ENCODE data around the gene ALDH5A1.

The ALDH5A1 gene

GRCh38 chr6:24549158-24549557 is 54.4 kb downstream of the ALDH5A1 start:
- in situ Hi-C loops (cut with HindIII; ENCODE audit: low pct_ligation_motif_present, low pct_unique_long_range_greater_than_20kb, low sequenced_read_pairs), result no loop called here

DNA sequence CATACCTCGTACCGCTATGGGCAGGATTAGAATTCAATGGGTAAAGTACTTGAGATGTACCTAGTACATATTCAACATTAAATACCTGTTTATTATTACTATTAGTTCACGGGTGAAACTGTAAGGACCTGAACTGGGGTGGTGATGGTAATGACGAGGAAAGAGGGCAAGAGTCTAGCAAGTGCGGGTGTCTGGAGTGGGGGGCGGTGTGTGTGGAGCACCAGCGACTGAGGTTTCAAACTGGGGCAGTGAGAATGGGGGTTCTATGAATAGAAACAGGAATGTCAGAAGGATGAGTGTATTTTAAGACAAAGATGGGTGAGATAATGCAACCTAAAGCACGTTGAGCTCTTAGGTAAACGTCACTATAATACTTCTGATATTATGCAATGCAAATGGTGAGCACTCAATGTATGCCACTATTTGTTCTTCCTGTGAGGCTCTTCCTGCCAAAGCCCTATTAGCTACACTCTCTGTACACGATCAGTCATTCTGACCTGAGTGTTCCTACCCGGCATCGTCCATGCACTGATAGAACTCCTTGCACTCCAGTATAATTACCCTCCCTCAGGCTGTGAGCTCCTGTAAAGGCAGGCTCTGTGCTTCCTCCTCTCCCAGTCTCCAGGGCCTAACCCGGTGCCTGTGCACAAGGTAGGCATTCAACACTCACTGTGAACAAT is 55.0 kb downstream of the ALDH5A1 start:
- in situ Hi-C loops (cut with HindIII; ENCODE audit: low pct_ligation_motif_present, low pct_unique_long_range_greater_than_20kb, low sequenced_read_pairs), result no loop called here
- DNase-seq, result no peak

More at GRCh38 chr6:24549158-24549557, 54.4 kb downstream of the ALDH5A1 start:
- DNase-seq, result no peak

DNA sequence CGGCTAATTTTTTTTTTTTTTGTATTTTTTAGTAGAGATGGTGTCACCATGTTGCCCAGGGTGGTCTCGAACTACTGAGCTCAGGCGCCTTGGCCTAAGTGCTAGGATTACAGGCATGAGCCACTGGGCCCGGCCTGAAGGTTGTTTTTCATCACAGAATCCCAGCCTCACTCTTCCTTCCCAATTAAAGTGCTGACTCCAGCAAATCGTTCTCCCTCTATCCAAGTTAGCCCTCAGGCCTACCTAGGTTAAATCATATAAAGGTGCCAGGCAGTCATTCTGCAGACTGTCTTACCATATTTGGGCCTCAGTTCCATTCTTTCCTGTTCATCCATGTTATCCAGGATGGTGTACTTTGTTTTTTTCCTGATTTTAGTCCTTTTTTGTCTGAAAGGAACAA is 56.4 kb downstream of the ALDH5A1 start:
- DNase-seq, result no peak
- in situ Hi-C loops (cut with HindIII; ENCODE audit: low pct_ligation_motif_present, low pct_unique_long_range_greater_than_20kb, low sequenced_read_pairs), result no loop called here

DNA sequence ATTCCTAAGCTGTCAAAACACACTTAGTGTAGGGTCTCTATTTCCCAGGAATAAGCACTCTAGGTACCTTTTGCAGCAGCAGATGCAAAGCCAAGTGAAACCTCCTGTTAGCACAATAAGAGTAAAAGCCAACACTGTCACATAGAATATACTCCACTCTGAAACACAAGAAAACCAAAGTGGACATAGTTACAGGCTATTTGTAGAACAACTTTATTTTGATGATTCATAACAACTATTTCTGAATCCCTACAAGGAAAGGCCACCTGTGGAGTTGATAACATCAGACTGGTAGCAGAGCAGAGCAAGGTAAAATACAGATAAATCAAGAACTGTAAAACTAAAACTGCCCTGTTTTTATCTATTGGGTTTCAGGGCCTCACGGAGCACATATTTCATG is 59.7 kb downstream of the ALDH5A1 start:
- in situ Hi-C loops (cut with HindIII; ENCODE audit: low pct_ligation_motif_present, low pct_unique_long_range_greater_than_20kb, low sequenced_read_pairs), result no loop called here
- no peak for DNase-seq

GRCh38 chr6:24558516-24558915 is 63.7 kb downstream of the ALDH5A1 start:
- no peak for DNase-seq
- in situ Hi-C loops (cut with HindIII; ENCODE audit: low pct_ligation_motif_present, low pct_unique_long_range_greater_than_20kb, low sequenced_read_pairs), result no loop called here

DNA sequence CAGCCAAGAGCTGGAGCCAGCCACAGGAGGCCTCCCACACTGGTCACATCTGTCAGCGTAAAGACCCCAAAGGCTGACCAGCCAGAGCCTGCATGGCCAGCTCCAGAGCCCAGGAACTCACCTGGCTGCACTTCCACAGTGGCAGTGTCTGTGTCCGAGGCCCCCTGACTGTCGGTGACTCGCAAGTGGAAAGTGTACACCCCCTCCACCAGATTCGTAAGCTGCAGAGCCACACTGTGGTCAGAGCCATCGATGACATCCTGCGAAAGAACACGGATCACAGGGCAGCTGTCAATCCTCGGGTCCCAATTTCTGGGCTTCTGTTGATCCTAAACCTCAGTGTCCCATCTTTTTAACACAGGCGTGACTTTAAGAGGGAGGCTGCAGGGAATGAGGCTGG is 69.3 kb downstream of the ALDH5A1 start:
- DNase-seq, result no peak
- in situ Hi-C loops (cut with HindIII; ENCODE audit: low pct_ligation_motif_present, low pct_unique_long_range_greater_than_20kb, low sequenced_read_pairs), result no loop called here

- DNase-seq, result no peak
- in situ Hi-C loops (cut with HindIII; ENCODE audit: low pct_ligation_motif_present, low pct_unique_long_range_greater_than_20kb, low sequenced_read_pairs), result no loop called here
Observed at GRCh38 chr6:24565196-24565595, 70.4 kb downstream of the ALDH5A1 start.

DNA sequence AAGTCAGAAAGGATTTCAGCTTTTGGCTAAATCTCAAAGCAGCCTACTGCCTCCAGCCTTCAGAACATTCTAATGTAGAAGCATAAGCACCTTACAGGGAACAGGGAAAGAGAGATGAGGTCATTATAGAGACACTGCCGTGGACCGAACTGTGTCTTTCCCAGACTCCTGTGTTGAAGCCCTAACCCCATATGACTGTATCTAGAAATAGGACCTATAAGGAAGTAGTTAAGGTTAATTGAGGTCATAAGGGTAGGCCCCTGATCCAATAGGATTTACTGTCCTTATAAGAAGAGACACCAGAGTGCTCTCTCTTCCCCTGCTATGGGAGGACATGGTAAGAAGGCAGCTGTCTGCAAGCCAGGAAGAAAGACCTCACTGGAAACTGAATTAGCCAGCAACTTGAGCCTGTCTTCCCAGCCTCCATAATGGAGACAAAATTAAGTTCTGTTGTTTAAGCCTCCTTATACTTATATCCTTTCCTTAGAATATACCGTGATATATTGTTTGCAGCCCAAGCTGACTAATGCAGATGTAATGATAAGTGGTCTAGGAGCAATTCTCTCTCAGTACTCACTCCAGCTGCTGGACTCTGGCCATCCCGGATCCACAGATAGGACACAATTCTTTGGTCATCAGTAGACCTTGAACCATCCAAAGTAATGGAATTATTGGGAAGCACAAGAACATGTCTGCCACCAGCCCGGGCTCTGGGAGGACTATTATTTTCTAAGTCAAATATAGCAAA is 71.4 kb downstream of the ALDH5A1 start:
- in situ Hi-C loops (cut with HindIII; ENCODE audit: low pct_ligation_motif_present, low pct_unique_long_range_greater_than_20kb, low sequenced_read_pairs), result no loop called here
- no peak for DNase-seq

- in situ Hi-C loops (cut with HindIII; ENCODE audit: low pct_ligation_motif_present, low pct_unique_long_range_greater_than_20kb, low sequenced_read_pairs), result no loop called here
- no peak for DNase-seq
Observed at GRCh38 chr6:24568683-24569082, 73.9 kb downstream of the ALDH5A1 start.

DNA sequence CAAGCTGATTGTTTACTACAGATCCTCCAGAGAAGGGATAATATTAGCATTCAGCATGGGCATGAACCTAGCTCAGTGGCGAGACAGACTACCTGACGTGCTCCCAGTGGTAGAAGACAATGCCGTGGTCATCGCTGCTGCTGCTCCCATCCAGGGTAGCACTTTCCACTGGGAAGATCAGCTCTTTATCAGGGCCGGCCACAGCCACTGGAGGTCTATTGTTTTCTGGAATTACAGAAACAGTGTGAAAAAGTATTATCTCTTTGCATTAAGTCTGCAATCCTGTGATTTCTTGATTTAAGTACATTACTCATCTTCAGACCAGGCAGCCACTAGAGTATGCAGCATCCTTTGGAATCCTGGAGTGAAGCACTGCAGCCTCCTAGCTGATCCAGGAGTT is 75.0 kb downstream of the ALDH5A1 start:
- DNase-seq, result no peak
- in situ Hi-C loops (cut with HindIII; ENCODE audit: low pct_ligation_motif_present, low pct_unique_long_range_greater_than_20kb, low sequenced_read_pairs), result no loop called here

DNA sequence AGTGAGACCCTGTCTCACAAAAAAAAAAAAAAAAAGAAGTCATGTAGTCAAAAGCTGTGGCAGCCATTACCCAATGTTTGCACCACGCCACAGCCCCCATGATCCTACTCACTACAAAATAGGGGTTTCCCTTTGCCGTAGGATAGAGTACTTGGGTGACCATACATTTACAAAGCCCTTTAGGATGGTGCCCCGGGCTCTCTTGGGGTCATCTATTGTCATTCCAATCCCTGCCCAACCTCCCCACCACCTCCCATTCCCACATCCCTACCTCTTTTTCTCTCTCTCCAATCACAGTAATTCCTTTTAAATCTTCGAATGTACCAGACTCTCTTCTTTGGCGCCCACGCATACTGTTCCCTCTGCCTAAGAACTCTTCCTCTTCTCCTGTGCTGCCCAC is 76.6 kb downstream of the ALDH5A1 start:
- in situ Hi-C loops (cut with HindIII; ENCODE audit: low pct_ligation_motif_present, low pct_unique_long_range_greater_than_20kb, low sequenced_read_pairs), result no loop called here
- DNase-seq, result no peak

DNA sequence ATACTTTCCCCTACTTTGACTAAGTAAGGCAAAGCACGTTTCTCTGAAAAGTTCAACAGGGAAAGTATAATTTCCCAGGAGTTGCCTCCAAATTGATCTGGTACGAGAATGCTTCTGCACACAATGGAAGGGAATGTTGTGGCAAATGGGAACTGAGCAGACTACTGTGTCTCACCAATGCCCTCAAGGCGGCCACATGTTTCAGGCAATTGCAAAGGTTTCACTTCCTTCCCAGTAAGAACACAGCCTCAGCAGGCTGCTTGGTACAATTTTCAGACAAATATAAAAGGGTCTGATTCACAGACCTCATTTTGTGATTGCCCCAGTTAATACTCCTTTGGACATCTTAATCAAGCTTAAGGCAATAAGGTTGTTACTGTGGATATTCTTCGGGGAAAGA is 80.0 kb downstream of the ALDH5A1 start:
- DNase-seq, result no peak
- in situ Hi-C loops (cut with HindIII; ENCODE audit: low pct_ligation_motif_present, low pct_unique_long_range_greater_than_20kb, low sequenced_read_pairs), result loop anchor here (25.0 kb wide), 1 partner anchor 512 kb away; no protein-coding TSS in a partner anchor

DNA sequence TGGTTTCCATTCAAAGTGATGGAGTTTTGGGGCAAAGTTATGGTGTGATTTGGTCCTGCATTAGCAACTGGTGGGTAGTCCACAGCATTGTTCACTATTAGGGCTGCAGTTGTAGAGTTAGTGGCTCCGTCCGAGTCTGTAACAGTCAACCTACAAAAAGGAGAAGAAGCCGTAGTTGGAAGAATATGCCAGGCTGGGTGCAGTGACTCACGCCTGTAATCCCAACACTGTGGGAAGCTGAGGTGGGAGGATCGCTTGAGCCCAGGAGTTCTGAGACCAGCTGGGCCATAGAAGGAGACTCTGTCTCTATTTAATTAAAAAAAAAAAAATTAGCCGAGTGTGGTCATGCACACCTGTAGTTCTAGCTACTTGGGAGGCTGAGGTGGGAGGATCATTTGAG is 81.7 kb downstream of the ALDH5A1 start:
- in situ Hi-C loops (cut with HindIII; ENCODE audit: low pct_ligation_motif_present, low pct_unique_long_range_greater_than_20kb, low sequenced_read_pairs), result loop anchor here (25.0 kb wide), 1 partner anchor 511 kb away; no protein-coding TSS in a partner anchor
- no peak for DNase-seq

GRCh38 chr6:24581084-24581669 is 86.4 kb downstream of the ALDH5A1 start:
- in situ Hi-C loops (cut with HindIII; ENCODE audit: low pct_ligation_motif_present, low pct_unique_long_range_greater_than_20kb, low sequenced_read_pairs), result loop anchor here (25.0 kb wide), 1 partner anchor 506 kb away; no protein-coding TSS in a partner anchor
- DNase-seq, result peak; percentile 61

DNA sequence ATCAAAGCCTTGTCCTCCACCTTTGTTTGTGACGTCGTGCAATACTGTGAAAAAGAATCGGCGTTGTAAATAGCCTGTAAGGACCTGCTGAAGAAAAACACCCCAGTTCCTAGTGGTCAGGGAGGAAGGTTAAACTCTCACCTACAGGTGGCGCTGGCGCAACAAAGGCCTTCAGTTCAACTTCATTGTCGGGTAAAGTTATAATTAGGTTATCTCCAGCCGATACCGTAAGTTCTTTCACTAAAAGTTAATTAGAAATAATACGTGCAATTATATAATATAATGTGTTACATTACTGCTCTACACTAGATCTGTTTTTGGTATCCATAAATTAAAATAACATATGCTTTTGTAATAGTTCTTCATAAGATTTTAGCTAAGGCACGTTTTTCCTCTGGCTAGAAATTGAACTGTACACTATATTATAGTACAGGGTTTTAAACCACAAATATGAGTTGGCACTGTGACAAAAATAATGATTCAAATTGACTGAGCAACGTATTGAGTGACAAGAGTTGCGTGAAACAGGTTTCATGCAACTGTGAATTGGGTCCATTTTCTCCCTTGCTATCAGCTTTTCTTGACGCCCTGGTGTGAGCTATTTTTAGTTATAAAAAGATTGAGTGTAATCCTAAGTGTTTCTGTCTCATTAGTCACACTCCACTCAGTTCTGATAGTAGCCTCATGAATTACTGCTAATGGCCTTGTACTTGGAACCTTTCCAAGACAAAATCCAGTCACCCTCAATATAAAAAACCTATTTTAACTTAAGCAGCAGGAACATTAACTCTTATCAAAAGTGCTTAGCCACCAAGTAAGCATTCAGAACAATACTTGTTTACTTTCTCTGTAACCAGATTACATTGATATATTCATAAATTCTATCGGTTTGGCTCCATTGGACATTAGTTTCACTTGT is 89.0 kb downstream of the ALDH5A1 start:
- in situ Hi-C loops (cut with HindIII; ENCODE audit: low pct_ligation_motif_present, low pct_unique_long_range_greater_than_20kb, low sequenced_read_pairs), result loop anchor here (25.0 kb wide), 1 partner anchor 504 kb away; no protein-coding TSS in a partner anchor
- peak; percentile 73 for DNase-seq

GRCh38 chr6:24584382-24584720 is 89.6 kb downstream of the ALDH5A1 start:
- DNase-seq, result no peak
- in situ Hi-C loops (cut with HindIII; ENCODE audit: low pct_ligation_motif_present, low pct_unique_long_range_greater_than_20kb, low sequenced_read_pairs), result loop anchor here (25.0 kb wide), 1 partner anchor 503 kb away; no protein-coding TSS in a partner anchor

Measured in ACHN (cell line).